HepG2 (cell line): ENCODE results near the gene ACOT8. TPM values are rescaled to one million over a fixed set of nuclear protein-coding genes. Genes with fewer than 3 reads are reported as not detected.

Source experiments
- ARNT2 ChIP-seq: sonication (generic); formaldehyde crosslinking; IDR thresholded peaks from 2 replicates; pipeline ENCODE4 v1.8.0; 2022; ENCODE audit warnings: mild to moderate bottlenecking, low read depth, missing genetic modification reagents, moderate library complexity
- CC2D1A ChIP-seq: sonication (generic); formaldehyde crosslinking; IDR thresholded peaks from 2 replicates; pipeline ENCODE4 v1.8.1; 2023; ENCODE audit warnings: mild to moderate bottlenecking, missing genetic modification reagents
- DPF2 ChIP-seq: sonication (generic); formaldehyde crosslinking; IDR thresholded peaks from 2 replicates; pipeline ENCODE4 v1.4.0; 2020; ENCODE audit warnings: mild to moderate bottlenecking, low read depth, missing genetic modification reagents, borderline replicate concordance
- HNRNPL ChIP-seq: fragments of 200-400 bp; formaldehyde crosslinking; IDR thresholded peaks from 2 replicates; pipeline ENCODE4 v1.6.1; 2017; ENCODE audit warnings: mild to moderate bottlenecking, low read depth, low read length
- IKZF1 ChIP-seq: fragments of 450-650 bp; IDR thresholded peaks from 2 replicates; pipeline ENCODE4 v1.7.1; 2016
- KDM6A ChIP-seq: IDR thresholded peaks from 2 replicates; pipeline ENCODE4 v1.6.1; 2016; ENCODE audit warnings: low read depth
- NBN ChIP-seq: fragments of 450-650 bp; conservative IDR thresholded peaks from 2 replicates; pipeline ENCODE4 v1.6.1; 2017
- NR2F1 ChIP-seq, 2 experiments: fragments of 450-650 bp in 1 of 2; formaldehyde crosslinking in 1 of 2; IDR thresholded peaks; 2 replicates each; pipeline versions ENCODE4 v1.5.0 to v1.6.1; 2016 to 2020; ENCODE audit warnings: mild to moderate bottlenecking in 1 of 2, missing compliant biosample characterization in 1 of 2, missing genetic modification reagents in 1 of 2, moderate library complexity in 1 of 2
- RAD21 ChIP-seq: fragments of 450-650 bp; formaldehyde crosslinking; IDR thresholded peaks from 2 replicates; pipeline ENCODE4 v1.5.0; 2020; ENCODE audit warnings: mild to moderate bottlenecking
- ZBTB42 ChIP-seq: sonication (generic); formaldehyde crosslinking; IDR thresholded peaks from 2 replicates; pipeline ENCODE4 v1.5.0; 2020; ENCODE audit warnings: mild to moderate bottlenecking, missing genetic modification reagents
- ZMAT3 ChIP-seq: sonication (generic); formaldehyde crosslinking; conservative IDR thresholded peaks from 2 replicates; pipeline ENCODE4 v1.7.0; 2021; ENCODE audit warnings: missing genetic modification reagents
- ZNF207 ChIP-seq: fragments of 450-650 bp; IDR thresholded peaks from 2 replicates; pipeline ENCODE4 v1.6.1; 2016; ENCODE audit warnings: antibody characterized with exemption, borderline replicate concordance
- ZNF224 ChIP-seq: sonication (generic); formaldehyde crosslinking; IDR thresholded peaks from 2 replicates; pipeline ENCODE4 v1.5.0; 2020; ENCODE audit warnings: mild to moderate bottlenecking, missing genetic modification reagents
- ZNF383 ChIP-seq: sonication (generic); formaldehyde crosslinking; IDR thresholded peaks from 2 replicates; pipeline ENCODE4 v1.4.0; 2020; ENCODE audit warnings: missing genetic modification reagents, mild to moderate bottlenecking, borderline replicate concordance
- ZNF598 ChIP-seq: sonication (generic); formaldehyde crosslinking; IDR thresholded peaks from 2 replicates; pipeline ENCODE4 v1.5.1; 2020; ENCODE audit warnings: mild to moderate bottlenecking, missing genetic modification reagents, borderline replicate concordance
- ZNF674 ChIP-seq: sonication (generic); formaldehyde crosslinking; IDR thresholded peaks from 2 replicates; pipeline ENCODE4 v1.5.0; 2020; ENCODE audit warnings: low read depth, mild to moderate bottlenecking, missing genetic modification reagents
- ZSCAN12 ChIP-seq: sonication (generic); formaldehyde crosslinking; IDR thresholded peaks from 2 replicates; pipeline ENCODE4 v1.9.0; 2021; ENCODE audit warnings: mild to moderate bottlenecking, missing genetic modification reagents
- polyA plus RNA-seq, 8 experiments: library from polyadenylated mRNA; depleted of rRNA in 3 of 8; stranded (reverse) in 7 of 8; unstranded in 1 of 8; fragments of >200 nt; fragmentation: Illumina TruSeq in 4 of 8; extraction: Trizol in 4 of 8; gene quantifications; 2 replicates each; pipeline versions ENCODE4 v1.2.1 to v1.2.3, GENCODE V29; 2011 to 2016; ENCODE audit warnings: low read depth in 4 of 8, missing spikeins in 1 of 8, mixed read lengths in 1 of 8; ENCODE audit not compliant: insufficient read depth in 1 of 8
- total RNA-seq, 5 experiments: library from RNA; depleted of rRNA; stranded (reverse); fragments of >200 nt; fragmentation: Illumina TruSeq; extraction: Trizol; gene quantifications; 2 replicates each; pipeline ENCODE4 v1.2.3, GENCODE V29; 2016; ENCODE audit warnings: low read depth in 1 of 5
- TF ChIP-seq, protein P1 (sequence below): sonication (generic); formaldehyde crosslinking; IDR thresholded peaks from 2 replicates; pipeline ENCODE4 v1.5.0; 2020; ENCODE audit warnings: missing genetic modification reagents
- TF ChIP-seq, protein P2 (sequence below): sonication (generic); formaldehyde crosslinking; IDR thresholded peaks from 2 replicates; pipeline ENCODE4 v1.5.1; 2020; ENCODE audit warnings: missing genetic modification reagents, mild to moderate bottlenecking, borderline replicate concordance
- TF ChIP-seq, protein P3 (sequence below): sonication (generic); formaldehyde crosslinking; IDR thresholded peaks from 2 replicates; pipeline ENCODE4 v1.5.0; 2020; ENCODE audit warnings: mild to moderate bottlenecking, missing genetic modification reagents
- TF ChIP-seq, protein P4 (sequence below): IDR thresholded peaks from 2 replicates; pipeline ENCODE4 v1.4.0; 2020; ENCODE audit warnings: mild to moderate bottlenecking, missing genetic modification reagents

Gene ACOT8
- total and polyA plus RNA-seq, 2 of the 13 experiments (the other 11 are each of a cell fraction or from before 2014, with no cell fraction given): 31.4 to 45.5 TPM

DNA sequence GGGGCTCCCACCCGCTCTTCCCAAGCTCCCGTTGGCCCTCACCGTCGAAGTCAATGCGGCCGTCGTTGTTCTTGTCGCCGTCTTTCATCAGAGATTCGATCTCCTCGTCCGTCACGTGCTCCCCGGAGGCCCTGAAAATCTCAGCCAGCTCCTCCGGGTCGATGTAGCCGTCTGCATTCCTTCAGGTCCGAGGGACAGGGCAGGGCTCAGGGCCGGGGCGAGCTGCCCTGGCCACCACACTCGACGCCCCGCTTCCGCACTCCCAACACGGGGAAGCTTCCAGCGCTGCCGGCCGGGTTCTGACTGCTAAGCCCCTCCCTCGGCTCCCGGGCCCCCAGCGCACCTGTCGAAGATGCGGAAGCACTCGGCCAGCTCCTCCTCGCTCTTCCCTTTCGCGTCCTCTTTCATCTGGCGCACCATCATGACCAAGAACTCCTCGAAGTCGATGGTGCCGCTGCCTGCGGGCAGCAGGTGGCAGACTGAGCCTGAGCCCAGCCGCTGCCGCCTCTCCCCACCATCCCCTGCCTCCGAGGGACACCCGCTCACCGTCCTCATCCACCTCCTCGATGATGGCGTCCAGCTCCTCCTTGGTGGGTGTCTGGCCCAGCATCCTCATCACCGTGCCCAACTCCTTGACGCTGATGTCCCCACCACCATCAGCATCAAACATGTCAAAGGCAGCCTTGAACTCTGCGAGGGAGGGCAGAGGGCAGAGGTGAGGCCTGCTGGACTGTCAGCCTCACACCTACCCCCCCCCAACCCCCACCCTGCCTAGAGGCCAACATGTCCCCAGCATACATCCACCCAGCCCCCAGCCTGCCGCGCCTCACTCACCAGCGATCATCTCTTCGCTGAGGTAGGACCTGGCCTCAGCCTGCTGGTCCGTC lies 33.0 kb downstream of the ACOT8 start (continued):
- no peak for TF ChIP-seq CC2D1A (CRISPR knock-in tag)
- TF ChIP-seq ZMAT3 (CRISPR knock-in tag): no peak
- TF ChIP-seq ZBTB42 (CRISPR knock-in tag): no peak
- TF ChIP-seq, protein P1, sequence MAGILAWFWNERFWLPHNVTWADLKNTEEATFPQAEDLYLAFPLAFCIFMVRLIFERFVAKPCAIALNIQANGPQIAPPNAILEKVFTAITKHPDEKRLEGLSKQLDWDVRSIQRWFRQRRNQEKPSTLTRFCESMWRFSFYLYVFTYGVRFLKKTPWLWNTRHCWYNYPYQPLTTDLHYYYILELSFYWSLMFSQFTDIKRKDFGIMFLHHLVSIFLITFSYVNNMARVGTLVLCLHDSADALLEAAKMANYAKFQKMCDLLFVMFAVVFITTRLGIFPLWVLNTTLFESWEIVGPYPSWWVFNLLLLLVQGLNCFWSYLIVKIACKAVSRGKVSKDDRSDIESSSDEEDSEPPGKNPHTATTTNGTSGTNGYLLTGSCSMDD (CRISPR knock-in tag): no peak
- no peak for TF ChIP-seq NR2F1 (CRISPR knock-in tag; IDR thresholded peaks at IDR 0.05)
- TF ChIP-seq DPF2 (CRISPR knock-in tag): no peak
- TF ChIP-seq ZNF224: no peak
- TF ChIP-seq, protein P2, sequence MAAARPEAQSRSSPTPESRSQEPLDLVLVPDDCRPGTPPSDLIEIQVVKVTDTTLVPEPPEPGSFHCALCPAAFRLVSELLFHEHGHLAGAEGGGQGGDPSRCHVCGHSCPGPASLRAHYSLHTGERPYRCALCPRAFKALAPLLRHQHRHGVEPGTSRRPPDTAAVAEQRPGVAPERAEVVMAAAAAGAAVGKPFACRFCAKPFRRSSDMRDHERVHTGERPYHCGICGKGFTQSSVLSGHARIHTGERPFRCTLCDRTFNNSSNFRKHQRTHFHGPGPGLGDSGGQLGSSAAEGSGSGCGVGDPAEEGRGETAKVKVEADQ (CRISPR knock-in tag): no peak
- TF ChIP-seq, protein P3, sequence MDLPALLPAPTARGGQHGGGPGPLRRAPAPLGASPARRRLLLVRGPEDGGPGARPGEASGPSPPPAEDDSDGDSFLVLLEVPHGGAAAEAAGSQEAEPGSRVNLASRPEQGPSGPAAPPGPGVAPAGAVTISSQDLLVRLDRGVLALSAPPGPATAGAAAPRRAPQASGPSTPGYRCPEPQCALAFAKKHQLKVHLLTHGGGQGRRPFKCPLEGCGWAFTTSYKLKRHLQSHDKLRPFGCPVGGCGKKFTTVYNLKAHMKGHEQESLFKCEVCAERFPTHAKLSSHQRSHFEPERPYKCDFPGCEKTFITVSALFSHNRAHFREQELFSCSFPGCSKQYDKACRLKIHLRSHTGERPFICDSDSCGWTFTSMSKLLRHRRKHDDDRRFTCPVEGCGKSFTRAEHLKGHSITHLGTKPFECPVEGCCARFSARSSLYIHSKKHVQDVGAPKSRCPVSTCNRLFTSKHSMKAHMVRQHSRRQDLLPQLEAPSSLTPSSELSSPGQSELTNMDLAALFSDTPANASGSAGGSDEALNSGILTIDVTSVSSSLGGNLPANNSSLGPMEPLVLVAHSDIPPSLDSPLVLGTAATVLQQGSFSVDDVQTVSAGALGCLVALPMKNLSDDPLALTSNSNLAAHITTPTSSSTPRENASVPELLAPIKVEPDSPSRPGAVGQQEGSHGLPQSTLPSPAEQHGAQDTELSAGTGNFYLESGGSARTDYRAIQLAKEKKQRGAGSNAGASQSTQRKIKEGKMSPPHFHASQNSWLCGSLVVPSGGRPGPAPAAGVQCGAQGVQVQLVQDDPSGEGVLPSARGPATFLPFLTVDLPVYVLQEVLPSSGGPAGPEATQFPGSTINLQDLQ (CRISPR knock-in tag): no peak
- TF ChIP-seq HNRNPL: peak; percentile 70; the same call in 1 of the 2 replicates
- TF ChIP-seq RAD21 (CRISPR knock-in tag): peak; percentile 94
- TF ChIP-seq, protein P4, sequence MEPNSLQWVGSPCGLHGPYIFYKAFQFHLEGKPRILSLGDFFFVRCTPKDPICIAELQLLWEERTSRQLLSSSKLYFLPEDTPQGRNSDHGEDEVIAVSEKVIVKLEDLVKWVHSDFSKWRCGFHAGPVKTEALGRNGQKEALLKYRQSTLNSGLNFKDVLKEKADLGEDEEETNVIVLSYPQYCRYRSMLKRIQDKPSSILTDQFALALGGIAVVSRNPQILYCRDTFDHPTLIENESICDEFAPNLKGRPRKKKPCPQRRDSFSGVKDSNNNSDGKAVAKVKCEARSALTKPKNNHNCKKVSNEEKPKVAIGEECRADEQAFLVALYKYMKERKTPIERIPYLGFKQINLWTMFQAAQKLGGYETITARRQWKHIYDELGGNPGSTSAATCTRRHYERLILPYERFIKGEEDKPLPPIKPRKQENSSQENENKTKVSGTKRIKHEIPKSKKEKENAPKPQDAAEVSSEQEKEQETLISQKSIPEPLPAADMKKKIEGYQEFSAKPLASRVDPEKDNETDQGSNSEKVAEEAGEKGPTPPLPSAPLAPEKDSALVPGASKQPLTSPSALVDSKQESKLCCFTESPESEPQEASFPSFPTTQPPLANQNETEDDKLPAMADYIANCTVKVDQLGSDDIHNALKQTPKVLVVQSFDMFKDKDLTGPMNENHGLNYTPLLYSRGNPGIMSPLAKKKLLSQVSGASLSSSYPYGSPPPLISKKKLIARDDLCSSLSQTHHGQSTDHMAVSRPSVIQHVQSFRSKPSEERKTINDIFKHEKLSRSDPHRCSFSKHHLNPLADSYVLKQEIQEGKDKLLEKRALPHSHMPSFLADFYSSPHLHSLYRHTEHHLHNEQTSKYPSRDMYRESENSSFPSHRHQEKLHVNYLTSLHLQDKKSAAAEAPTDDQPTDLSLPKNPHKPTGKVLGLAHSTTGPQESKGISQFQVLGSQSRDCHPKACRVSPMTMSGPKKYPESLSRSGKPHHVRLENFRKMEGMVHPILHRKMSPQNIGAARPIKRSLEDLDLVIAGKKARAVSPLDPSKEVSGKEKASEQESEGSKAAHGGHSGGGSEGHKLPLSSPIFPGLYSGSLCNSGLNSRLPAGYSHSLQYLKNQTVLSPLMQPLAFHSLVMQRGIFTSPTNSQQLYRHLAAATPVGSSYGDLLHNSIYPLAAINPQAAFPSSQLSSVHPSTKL (CRISPR knock-in tag): 0 out of 2 replicates have a peak, but pooled peaks have one; percentile 15
- no peak for TF ChIP-seq ZSCAN12 (CRISPR knock-in tag)
- TF ChIP-seq NBN: no peak
- no peak for TF ChIP-seq ZNF207
- TF ChIP-seq ARNT2 (CRISPR knock-in tag): no peak
- TF ChIP-seq ZNF598: no peak
- TF ChIP-seq ZNF383 (CRISPR knock-in tag): no peak
- no peak; the same call in 1 of the 2 replicates for TF ChIP-seq KDM6A (CRISPR knock-in tag)
- no peak for TF ChIP-seq ZNF674
- no peak for TF ChIP-seq IKZF1
